HEK293T (cell line): ENCODE data around the gene CD52.

Experiments used
- BHLHE40 ChIP-seq: fragments of 450-650 bp; IDR thresholded peaks from 2 replicates; pipeline ENCODE4 v1.6.1; 2016; ENCODE audit warnings: mild to moderate bottlenecking, moderate library complexity, borderline replicate concordance
- FOXK2 ChIP-seq: fragments of 450-650 bp; IDR thresholded peaks from 2 replicates; pipeline ENCODE4 v1.6.1; 2016; ENCODE audit warnings: mild to moderate bottlenecking

DNA sequence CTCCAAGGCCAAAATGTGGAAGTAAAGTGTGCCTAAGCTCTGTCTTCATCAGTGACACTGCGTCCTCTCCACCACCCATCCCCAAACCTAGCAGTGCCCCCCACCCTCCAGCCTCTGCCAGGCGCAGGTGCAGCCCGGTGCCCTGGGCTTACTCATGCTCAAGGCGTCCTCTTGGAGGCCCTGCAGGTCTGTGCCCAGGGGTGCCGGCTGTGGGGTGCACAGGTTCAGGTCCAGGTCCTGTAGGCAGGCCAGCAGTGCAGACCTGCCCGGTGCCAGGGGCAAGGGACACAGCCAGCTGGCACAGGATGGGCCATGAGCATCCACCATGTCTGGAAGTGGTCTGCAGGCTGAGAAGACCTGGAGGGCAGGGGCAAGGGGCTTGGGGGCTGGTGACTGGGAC lies 49.7 kb downstream of the CD52 start:
- no peak for TF ChIP-seq BHLHE40
- no peak for TF ChIP-seq FOXK2
